HepG2 (cell line): Measurements from ENCODE around the gene PDK1. TPM values are rescaled to one million over a fixed set of nuclear protein-coding genes. Genes with fewer than 3 reads are reported as not detected.
"Not testable (repeated sequence)": the region's sequence is repeated elsewhere in the genome, so short reads cannot be mapped to it uniquely, and the experiment has no call there.

Source experiments
- ATAC-seq: fragments of 200-7000 bp; cut with Tn5 transposase; 3 replicates; pipeline ENCODE4 v1.9.1; 2020; ENCODE audit warnings: mild to moderate bottlenecking, moderate library complexity
- BruUV-seq: library from RNA; stranded (reverse); fragments of 400-500 nt; replicated peaks from 2 replicates; lab custom pipeline; 2021; lab: Mats Ljungman, UMichigan
- CTCF ChIA-PET: fragments of 300-600 bp; formaldehyde crosslinking; extraction: SDS; loops from one replicate; lab custom pipeline; 2021; ENCODE audit warnings: low total read pairs, inconsistent platforms, low intra/inter-chr PET ratio; lab: Yijun Ruan, JAX
- POLR2A ChIA-PET: fragments of 350-600 bp; sonication (Branson Sonifier 250); formaldehyde crosslinking; loops from one replicate; lab custom pipeline; 2020; ENCODE audit warnings: antibody characterized with exemption, inconsistent platforms; lab: Yijun Ruan, JAX
- DNase-seq: peaks from one replicate; pipeline ENCODE4 v3.0.0-alpha.2; 2015; ENCODE audit warnings: low spot score
- FAIRE-seq: peaks from 3 replicates; lab custom pipeline; 2011; peaks lifted over from hg19 to GRCh38; lab: Jason Lieb, UNC
- H2AFZ ChIP-seq: one replicate; pipeline ENCODE4 v1.6.1; 2011; ENCODE audit warnings: low read length, inconsistent platforms
- H3K27ac ChIP-seq: fragments of 300-600 bp; 3 replicates; pipeline ENCODE4 v1.8.0; 2011; ENCODE audit warnings: mixed run types, mild to moderate bottlenecking, mixed read lengths, low read length, inconsistent platforms; ENCODE audit not compliant: insufficient read depth; ENCODE audit errors: extremely low read length
- H3K27me3 ChIP-seq, 2 experiments: fragments of 200-600 bp in 1 of 2; 2 replicates in 1 of 2; 3 replicates in 1 of 2; pipeline versions ENCODE4 v1.6.0 to v1.8.0; 2011; ENCODE audit warnings: low read length in 2 of 2, mild to moderate bottlenecking in 2 of 2, moderate library complexity in 2 of 2, inconsistent platforms in 1 of 2; ENCODE audit not compliant: insufficient read depth in 2 of 2, control insufficient read depth in 1 of 2
- H3K36me3 ChIP-seq, 2 experiments: fragments of 200-600 bp in 1 of 2; replicated peaks in 1 of 2; 2 replicates in 1 of 2; 3 replicates in 1 of 2; pipeline versions ENCODE4 v1.5.1 to v1.8.0; 2011; ENCODE audit warnings: low read length in 2 of 2, inconsistent platforms in 1 of 2; ENCODE audit not compliant: insufficient read depth in 2 of 2, control insufficient read depth in 1 of 2
- H3K4me1 ChIP-seq: 2 replicates; pipeline ENCODE4 v1.5.1; 2012; ENCODE audit warnings: low read length, inconsistent platforms; ENCODE audit not compliant: insufficient read depth
- H3K4me2 ChIP-seq: 2 replicates; pipeline ENCODE4 v1.6.0; 2011; ENCODE audit warnings: low read depth, low read length, inconsistent platforms
- H3K4me3 ChIP-seq, 3 experiments: fragments of 200-600 bp in 1 of 3; sonication (generic), shearing (Covaris generic) in 1 of 3; replicated peaks in 1 of 3; 2 replicates each; pipeline ENCODE4 v1.5.1; 2011 to 2016; ENCODE audit warnings: low read length in 3 of 3, inconsistent platforms in 2 of 3, low read depth in 2 of 3, mild to moderate bottlenecking in 2 of 3, control low read depth in 1 of 3, mixed read lengths in 1 of 3; ENCODE audit not compliant: insufficient read depth in 1 of 3
- H3K79me2 ChIP-seq: one replicate; pipeline ENCODE4 v1.6.1; 2011; ENCODE audit warnings: low read length, inconsistent platforms; ENCODE audit not compliant: insufficient read depth
- H3K9ac ChIP-seq: 2 replicates; pipeline ENCODE4 v1.6.0; 2011; ENCODE audit warnings: mild to moderate bottlenecking, low read depth, low read length, inconsistent platforms; ENCODE audit not compliant: insufficient read depth
- H3K9me3 ChIP-seq: 2 replicates; pipeline ENCODE4 v1.5.1; 2012; ENCODE audit warnings: mild to moderate bottlenecking, low read length
- H4K20me1 ChIP-seq: 2 replicates; pipeline ENCODE4 v1.6.0; 2011; ENCODE audit warnings: inconsistent platforms, mild to moderate bottlenecking, low read length, moderate library complexity; ENCODE audit not compliant: insufficient read depth
- ARNTL ChIP-seq: sonication (generic); formaldehyde crosslinking; IDR thresholded peaks from 2 replicates; pipeline ENCODE4 v1.4.0; 2020; ENCODE audit warnings: mild to moderate bottlenecking, missing genetic modification reagents
- ATF7-NPFF ChIP-seq: sonication (generic); formaldehyde crosslinking; IDR thresholded peaks from 2 replicates; pipeline ENCODE4 v1.8.1; 2023; ENCODE audit warnings: mild to moderate bottlenecking, low read depth, missing genetic modification reagents, moderate library complexity
- CEBPB ChIP-seq: IDR thresholded peaks from 2 replicates; pipeline ENCODE4 v1.6.1; 2011; ENCODE audit warnings: low read depth, low read length, improper control_type of control experiment, borderline replicate concordance
- DBP ChIP-seq: sonication (generic); formaldehyde crosslinking; IDR thresholded peaks from 2 replicates; pipeline ENCODE4 v1.4.0; 2020; ENCODE audit warnings: missing genetic modification reagents; ENCODE audit errors: not compliant biosample characterization
- MAFG ChIP-seq: sonication (generic); formaldehyde crosslinking; IDR thresholded peaks from 2 replicates; pipeline ENCODE4 v1.5.1; 2020; ENCODE audit warnings: mild to moderate bottlenecking, missing genetic modification reagents
- MXD3 ChIP-seq: IDR thresholded peaks from 2 replicates; pipeline ENCODE4 v1.6.1; 2016; ENCODE audit warnings: mild to moderate bottlenecking, missing biosample characterization, missing genetic modification reagents
- PHF21A ChIP-seq: sonication (generic); formaldehyde crosslinking; IDR thresholded peaks from 2 replicates; pipeline ENCODE4 v1.5.0; 2020; ENCODE audit warnings: mild to moderate bottlenecking, missing genetic modification reagents
- PRMT3 ChIP-seq: sonication (generic); formaldehyde crosslinking; IDR thresholded peaks from 2 replicates; pipeline ENCODE4 v1.8.1; 2022; ENCODE audit warnings: low read depth, mild to moderate bottlenecking, moderate library complexity, missing genetic modification reagents, borderline replicate concordance
- RBM22 ChIP-seq: fragments of 200-400 bp; formaldehyde crosslinking; optimal IDR thresholded peaks from 2 replicates; pipeline ENCODE3; 2017; ENCODE audit warnings: mild to moderate bottlenecking, low read length, moderate library complexity
- SMAD9 ChIP-seq: sonication (generic); formaldehyde crosslinking; IDR thresholded peaks from 2 replicates; pipeline ENCODE4 v1.5.1; 2020; ENCODE audit warnings: mild to moderate bottlenecking, missing genetic modification reagents
- SP5 ChIP-seq: IDR thresholded peaks from 2 replicates; pipeline ENCODE4 v1.6.1; 2016; ENCODE audit warnings: low read depth, borderline replicate concordance
- ZBTB33 ChIP-seq: sonication (generic); formaldehyde crosslinking; IDR thresholded peaks from 2 replicates; pipeline ENCODE4 v1.4.0; 2020; ENCODE audit warnings: missing genetic modification reagents
- ZNF326 ChIP-seq: sonication (generic); formaldehyde crosslinking; IDR thresholded peaks from 2 replicates; pipeline ENCODE4 v1.4.0; 2020; ENCODE audit warnings: missing genetic modification reagents, borderline replicate concordance
- ZSCAN9 ChIP-seq: IDR thresholded peaks from 2 replicates; pipeline ENCODE4 v1.6.1; 2016; ENCODE audit warnings: borderline replicate concordance
- WGBS: methylation state at CpG from one replicate; pipeline ENCODE4 v1.1.6; 2017; ENCODE audit warnings: low lambda C conversion rate; 5-methylcytosine and 5-hydroxymethylcytosine counted together
- in situ Hi-C: cut with HindIII; loops from 2 replicates; pipeline ENCODE4 v1.10.0; 2017; ENCODE audit warnings: low pct_unique_long_range_greater_than_20kb; ENCODE audit not compliant: extremely low pct_ligation_motif_present
- intact Hi-C: fragments of 100-400 bp; cut with micrococcal nuclease; formaldehyde crosslinking; loops from one replicate; pipeline ENCODE4 v1.10.0; 2022; ENCODE audit not compliant: unreplicated experiment
- polyA plus RNA-seq, 8 experiments: library from polyadenylated mRNA; depleted of rRNA in 3 of 8; stranded (reverse) in 7 of 8; unstranded in 1 of 8; fragments of >200 nt; fragmentation: Illumina TruSeq in 4 of 8; extraction: Trizol in 4 of 8; gene quantifications; 2 replicates each; pipeline versions ENCODE4 v1.2.1 to v1.2.3, GENCODE V29; 2011 to 2016; ENCODE audit warnings: low read depth in 4 of 8, missing spikeins in 1 of 8, mixed read lengths in 1 of 8; ENCODE audit not compliant: insufficient read depth in 1 of 8
- total RNA-seq, 5 experiments: library from RNA; depleted of rRNA; stranded (reverse); fragments of >200 nt; fragmentation: Illumina TruSeq; extraction: Trizol; gene quantifications; 2 replicates each; pipeline ENCODE4 v1.2.3, GENCODE V29; 2016; ENCODE audit warnings: low read depth in 1 of 5

PDK1 gene
- total and polyA plus RNA-seq, 2 of the 13 experiments (the other 11 are each of a cell fraction or from before 2014, with no cell fraction given), result 11.9 to 96.9 TPM

- TF ChIP-seq ZBTB33 (no peak), PRMT3 (no peak)
Observed at GRCh38 chr2:172586245-172586891, 30.5 kb downstream of the PDK1 start (continued).

GRCh38 chr2:172587231-172587630 is 31.3 kb downstream of the PDK1 start:
- FAIRE-seq, DNase-seq, H3K4me2 ChIP-seq, H3K4me3 ChIP-seq, CTCF ChIA-PET, POLR2A ChIA-PET, H3K9me3 ChIP-seq, BruUV-seq, H3K27ac ChIP-seq, ATAC-seq, intact Hi-C loops, in situ Hi-C loops, H3K27me3 ChIP-seq, H2AFZ ChIP-seq, H3K4me1 ChIP-seq, H3K9ac ChIP-seq: not testable (repeated sequence)
- peak; percentile 27 for TF ChIP-seq RBM22
- Histone ChIP-seq H3K36me3 (peaks cover 26 to 80% of the 10 kb centered on the region in 2 experiments), H3K79me2 (peaks cover 18% of the 10 kb centered on the region), H4K20me1 (peaks cover 19% of the 10 kb centered on the region)
- 98% methylated on average over 9 of the region's 9 CpGs for WGBS

- TF ChIP-seq ZNF326 (CRISPR knock-in tag), result peak; percentile 8; the same call in 1 of the 2 replicates
- TF ChIP-seq DBP (CRISPR knock-in tag), result no peak
- TF ChIP-seq SP5, result no peak
- TF ChIP-seq ATF7-NPFF (CRISPR knock-in tag), result no peak
- no peak for TF ChIP-seq MAFG (CRISPR knock-in tag)
- TF ChIP-seq ARNTL (CRISPR knock-in tag), result no peak
- no peak for TF ChIP-seq MXD3 (CRISPR knock-in tag)
- no peak for TF ChIP-seq CEBPB
- no peak for TF ChIP-seq ZSCAN9
- TF ChIP-seq RBM22, result peak; percentile 17
- TF ChIP-seq PHF21A (CRISPR knock-in tag), result no peak
- TF ChIP-seq SMAD9 (CRISPR knock-in tag), result no peak
- Histone ChIP-seq H3K4me1 (no peaks in the 10 kb centered on the region), H3K79me2 (peaks cover 16% of the 10 kb centered on the region), H3K36me3 (peaks cover 30 to 81% of the 10 kb centered on the region in 2 experiments), H4K20me1 (peaks cover 26% of the 10 kb centered on the region), H3K27me3 (no peaks in the 10 kb centered on the region), H3K9ac (no peak overlapping the region), H3K27ac (no peak overlapping the region), H3K4me3 (no peak overlapping the region), H2AFZ (no peak overlapping the region), H3K9me3 (no peaks in the 10 kb centered on the region), H3K4me2 (no peak overlapping the region)
- intact Hi-C loops, result no loop called here
- ATAC-seq (no peak), FAIRE-seq (no peak), DNase-seq (no peak)
- in situ Hi-C loops, result no loop called here
- CTCF ChIA-PET, result no interaction called here
- WGBS, result 96% methylated on average over 4 of the region's 4 CpGs
- no TSS peak for BruUV-seq
- POLR2A ChIA-PET, result no interaction called here
Observed at GRCh38 chr2:172588931-172589330, 33.0 kb downstream of the PDK1 start.
